Sigmoid colon (tissue), 4 donors: ENCODE data around the gene EHD4.

Experiments
- CTCF ChIP-seq, 4 experiments: fragments of 450-650 bp in 3 of 4; fragments of 200-600 bp in 1 of 4; IDR thresholded peaks; one replicate each; pipeline ENCODE4 v1.5.1; 2016 to 2019; ENCODE audit warnings: antibody characterized with exemption in 4 of 4, mild to moderate bottlenecking in 3 of 4, moderate library complexity in 2 of 4
- EP300 ChIP-seq, 4 donors: sonication (generic); formaldehyde crosslinking; IDR thresholded peaks; one replicate each; pipeline ENCODE4 v1.6.1; 2017; ENCODE audit warnings: antibody characterized with exemption in 4 of 4
- POLR2A ChIP-seq, 2 donors: fragments of 450-650 bp; IDR thresholded peaks; one replicate each; pipeline ENCODE4 v1.6.1; 2016; ENCODE audit warnings: antibody characterized with exemption in 2 of 2, mild to moderate bottlenecking in 2 of 2, moderate library complexity in 2 of 2
- POLR2AphosphoS5 ChIP-seq, 4 donors: sonication (generic); formaldehyde crosslinking; IDR thresholded peaks; one replicate each; pipeline ENCODE4 v1.6.1; 2017; ENCODE audit warnings: antibody characterized with exemption in 4 of 4

GRCh38 chr15:42014406-42014805, 42.0 kb upstream of the EHD4 start:
- TF ChIP-seq CTCF (IDR thresholded peaks at IDR 0.05) (no peak), POLR2AphosphoS5 (IDR thresholded peaks at IDR 0.05) (no peak), EP300 (IDR thresholded peaks at IDR 0.05) (no peak), POLR2A (IDR thresholded peaks at IDR 0.05) (no peak)
